Fibroblast of villous mesenchyme (primary cell): Measurements from ENCODE around the gene ADRA2B. TPM values are rescaled to one million over a fixed set of nuclear protein-coding genes. Genes with fewer than 3 reads are reported as not detected.
"Not testable (repeated sequence)": the region's sequence is repeated elsewhere in the genome, so short reads cannot be mapped to it uniquely, and the experiment has no call there.

Experiments
- DNase-seq: peaks from one replicate; pipeline ENCODE4 v3.0.0-alpha.2; 2010; ENCODE audit warnings: low read depth
- H3K4me3 ChIP-seq: 2 replicates; pipeline ENCODE4 v1.5.1; 2011; ENCODE audit warnings: low read depth, mild to moderate bottlenecking, low read length
- CTCF ChIP-seq: IDR thresholded peaks from 2 replicates; pipeline ENCODE4 v1.5.1; 2012; ENCODE audit warnings: low read depth, mild to moderate bottlenecking, low read length; ENCODE audit not compliant: insufficient read depth
- total RNA-seq: library from RNA; depleted of rRNA; stranded (reverse); fragments of >200 nt; gene quantifications from 2 replicates; pipeline ENCODE4 v1.2.3, GENCODE V29; 2012

The ADRA2B gene
- total RNA-seq, 1 donor = not detected

GRCh38 chr2:96085541-96086355 lies 30.6 kb downstream of the ADRA2B start:
- no peak for TF ChIP-seq CTCF
- H3K4me3 ChIP-seq = no peak overlapping the region
- no peak for DNase-seq

- DNase-seq, H3K4me3 ChIP-seq: not testable (repeated sequence)
Observed at GRCh38 chr2:96084858-96085518, 31.4 kb downstream of the ADRA2B start.

GRCh38 chr2:96083989-96084857 lies 32.1 kb downstream of the ADRA2B start:
- no peak for TF ChIP-seq CTCF
- H3K4me3 ChIP-seq = no peak overlapping the region
- no peak for DNase-seq

GRCh38 chr2:96083064-96083939 lies 33.1 kb downstream of the ADRA2B start:
- no peak for DNase-seq
- TF ChIP-seq CTCF = no peak
- no peak overlapping the region for H3K4me3 ChIP-seq

GRCh38 chr2:96082211-96083063 lies 33.9 kb downstream of the ADRA2B start:
- no peak for TF ChIP-seq CTCF
- H3K4me3 ChIP-seq = no peak overlapping the region
- DNase-seq = no peak

GRCh38 chr2:96081042-96081441 lies 35.3 kb downstream of the ADRA2B start:
- no peak for TF ChIP-seq CTCF
- no peak overlapping the region for H3K4me3 ChIP-seq
- no peak for DNase-seq
